Neural progenitor cell (in vitro differentiated cells): ENCODE data around the gene CST11.

Experiments
- CTCF ChIP-seq: fragments of 200-600 bp; sonication (generic); IDR thresholded peaks from 2 replicates; pipeline ENCODE4 v1.5.1; 2017; ENCODE audit warnings: antibody characterized with exemption, mild to moderate bottlenecking
- EZH2 ChIP-seq: fragments of 200-600 bp; sonication (generic); IDR thresholded peaks from 2 replicates; pipeline ENCODE4 v1.6.1; 2017; ENCODE audit warnings: antibody characterized with exemption, mild to moderate bottlenecking, moderate library complexity
- EZH2phosphoT487 ChIP-seq: fragments of 200-600 bp; sonication (generic); IDR thresholded peaks from 2 replicates; pipeline ENCODE4 v1.6.1; 2017; ENCODE audit warnings: antibody characterized with exemption

- TF ChIP-seq CTCF (no peak), EZH2 (no peak), EZH2phosphoT487 (no peak)
Measured at GRCh38 chr20:23456873-23457272, 4.2 kb upstream of the CST11 start.
